ENCODE measurements around the gene RPL18A. TPM values are rescaled to one million over a fixed set of nuclear protein-coding genes. Genes with fewer than 3 reads are reported as not detected.
A peak's percentile ranks its signal among the peaks of the same experiment; 100 is the strongest.

Gene RPL18A
- total RNA-seq, 1 donor from 2014 or later = 1,909 TPM

DNA sequence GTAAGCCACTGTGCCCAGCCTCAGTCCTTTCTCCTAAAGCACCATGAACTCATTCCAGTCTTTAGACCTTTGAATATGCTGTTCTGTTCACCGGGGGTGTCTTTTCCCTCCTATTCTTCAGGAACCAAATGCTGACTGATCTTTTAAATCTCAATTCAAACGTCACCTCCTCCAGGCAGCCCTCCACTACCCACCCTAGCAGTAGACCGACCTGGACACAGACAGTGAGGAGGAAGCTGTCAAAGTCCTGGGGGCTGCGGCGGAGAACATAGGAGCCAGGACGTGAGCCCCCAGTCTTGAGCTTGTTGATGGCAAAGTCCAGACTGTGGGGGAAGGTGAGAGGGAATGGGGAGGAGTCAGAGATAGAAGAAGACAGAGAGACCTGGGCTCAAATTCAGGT, 19.7 kb upstream of the RPL18A start:
- H2AFZ ChIP-seq (ENCODE audit: low read depth, low read length) = no peak overlapping the region
- no peak overlapping the region for H3K4me3 Mint-ChIP-seq (ENCODE audit: unreplicated experiment)
- H3K79me2 ChIP-seq (ENCODE audit: insufficient read depth, low read length) = no peaks in the 10 kb centered on the region
- H3K27me3 Mint-ChIP-seq (ENCODE audit: low read depth, unreplicated experiment) = peaks cover 52% of the 10 kb centered on the region
- H3K4me1 Mint-ChIP-seq (ENCODE audit: low read depth, unreplicated experiment) = no peaks in the 10 kb centered on the region
- no peak for DNase-seq (ENCODE audit: low read depth)
- H3K27ac ChIP-seq (ENCODE audit: low read depth, low read length) = no peak overlapping the region
- peaks cover 2% of the 10 kb centered on the region for H3K9me3 Mint-ChIP-seq (ENCODE audit: unreplicated experiment)
- H3K9me3 ChIP-seq (ENCODE audit: insufficient read depth, low read depth, low read length) = no peaks in the 10 kb centered on the region
- peaks cover 3% of the 10 kb centered on the region for H3K36me3 Mint-ChIP-seq (ENCODE audit: low read depth, unreplicated experiment)
- H3K27ac Mint-ChIP-seq (ENCODE audit: unreplicated experiment) = no peak overlapping the region
- TF ChIP-seq, protein P1, sequence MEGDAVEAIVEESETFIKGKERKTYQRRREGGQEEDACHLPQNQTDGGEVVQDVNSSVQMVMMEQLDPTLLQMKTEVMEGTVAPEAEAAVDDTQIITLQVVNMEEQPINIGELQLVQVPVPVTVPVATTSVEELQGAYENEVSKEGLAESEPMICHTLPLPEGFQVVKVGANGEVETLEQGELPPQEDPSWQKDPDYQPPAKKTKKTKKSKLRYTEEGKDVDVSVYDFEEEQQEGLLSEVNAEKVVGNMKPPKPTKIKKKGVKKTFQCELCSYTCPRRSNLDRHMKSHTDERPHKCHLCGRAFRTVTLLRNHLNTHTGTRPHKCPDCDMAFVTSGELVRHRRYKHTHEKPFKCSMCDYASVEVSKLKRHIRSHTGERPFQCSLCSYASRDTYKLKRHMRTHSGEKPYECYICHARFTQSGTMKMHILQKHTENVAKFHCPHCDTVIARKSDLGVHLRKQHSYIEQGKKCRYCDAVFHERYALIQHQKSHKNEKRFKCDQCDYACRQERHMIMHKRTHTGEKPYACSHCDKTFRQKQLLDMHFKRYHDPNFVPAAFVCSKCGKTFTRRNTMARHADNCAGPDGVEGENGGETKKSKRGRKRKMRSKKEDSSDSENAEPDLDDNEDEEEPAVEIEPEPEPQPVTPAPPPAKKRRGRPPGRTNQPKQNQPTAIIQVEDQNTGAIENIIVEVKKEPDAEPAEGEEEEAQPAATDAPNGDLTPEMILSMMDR (IDR thresholded peaks at IDR 0.05; ENCODE audit: insufficient read depth, low read depth, low read length) = no peak
- TF ChIP-seq EZH2 (IDR thresholded peaks at IDR 0.05; ENCODE audit: insufficient read depth, low read length) = no peak
- H3K36me3 ChIP-seq (ENCODE audit: insufficient read depth, low read length) = no peaks in the 10 kb centered on the region
- no peaks in the 10 kb centered on the region for H4K20me1 ChIP-seq (ENCODE audit: insufficient read depth, low read length)
- H3K4me2 ChIP-seq (ENCODE audit: low read length) = no peak overlapping the region
- no peak for FAIRE-seq
- no peaks in the 10 kb centered on the region for H3K27me3 ChIP-seq (ENCODE audit: insufficient read depth, low read length)
- no peak overlapping the region for H3K9ac ChIP-seq (ENCODE audit: low read length)
- H3K4me1 ChIP-seq (ENCODE audit: insufficient read depth, low read length) = no peaks in the 10 kb centered on the region
- H3K4me3 ChIP-seq (ENCODE audit: insufficient read depth, low read depth, low read length) = no peak overlapping the region

DNA sequence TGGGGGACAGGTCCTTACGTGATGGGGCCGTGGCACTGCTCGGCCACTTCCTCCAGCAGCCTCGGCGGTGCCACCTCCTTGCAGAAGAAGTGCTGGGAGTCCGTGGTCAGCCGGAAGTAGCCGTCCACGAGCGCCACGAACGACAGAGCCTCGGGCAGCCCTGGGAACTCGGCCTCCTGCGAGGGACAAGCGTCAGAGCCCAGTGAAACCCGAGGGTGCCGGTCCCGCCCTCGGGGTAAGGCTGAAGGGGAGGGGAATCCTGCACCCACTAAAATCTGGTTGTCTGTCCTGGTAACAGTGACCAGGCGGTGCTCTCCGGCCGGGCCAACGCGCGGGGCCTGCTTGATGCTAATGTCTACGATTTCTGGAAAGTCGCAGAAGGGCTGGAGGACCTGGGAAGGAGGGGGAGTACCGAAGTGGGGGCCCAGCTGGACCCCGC, 18.3 kb upstream of the RPL18A start:
- Histone ChIP-seq H3K36me3 (ENCODE audit: insufficient read depth, low read length) (no peaks in the 10 kb centered on the region), H3K27ac (ENCODE audit: low read depth, low read length) (no peak overlapping the region), H3K4me1 (ENCODE audit: insufficient read depth, low read length) (no peaks in the 10 kb centered on the region), H2AFZ (ENCODE audit: low read depth, low read length) (peak overlapping the region; percentile 42), H3K9me3 (ENCODE audit: insufficient read depth, low read depth, low read length) (no peaks in the 10 kb centered on the region), H3K27me3 (ENCODE audit: insufficient read depth, low read length) (no peaks in the 10 kb centered on the region), H4K20me1 (ENCODE audit: insufficient read depth, low read length) (no peaks in the 10 kb centered on the region), H3K4me3 (ENCODE audit: insufficient read depth, low read depth, low read length) (no peak overlapping the region), H3K79me2 (ENCODE audit: insufficient read depth, low read length) (no peaks in the 10 kb centered on the region), H3K9ac (ENCODE audit: low read length) (no peak overlapping the region), H3K4me2 (ENCODE audit: low read length) (peak overlapping the region; percentile 83)
- FAIRE-seq = no peak
- Mint-ChIP-seq H3K27ac (ENCODE audit: unreplicated experiment) (no peak overlapping the region), H3K4me3 (ENCODE audit: unreplicated experiment) (peak overlapping the region; percentile 76), H3K4me1 (ENCODE audit: low read depth, unreplicated experiment) (no peaks in the 10 kb centered on the region), H3K36me3 (ENCODE audit: low read depth, unreplicated experiment) (peaks cover 3% of the 10 kb centered on the region), H3K27me3 (ENCODE audit: low read depth, unreplicated experiment) (peaks cover 42% of the 10 kb centered on the region), H3K9me3 (ENCODE audit: unreplicated experiment) (peaks cover 2% of the 10 kb centered on the region)
- DNase-seq (ENCODE audit: low read depth) = no peak
- TF ChIP-seq, protein P1 (IDR thresholded peaks at IDR 0.05; ENCODE audit: insufficient read depth, low read depth, low read length) = no peak
- TF ChIP-seq EZH2 (IDR thresholded peaks at IDR 0.05; ENCODE audit: insufficient read depth, low read length) = no peak

DNA sequence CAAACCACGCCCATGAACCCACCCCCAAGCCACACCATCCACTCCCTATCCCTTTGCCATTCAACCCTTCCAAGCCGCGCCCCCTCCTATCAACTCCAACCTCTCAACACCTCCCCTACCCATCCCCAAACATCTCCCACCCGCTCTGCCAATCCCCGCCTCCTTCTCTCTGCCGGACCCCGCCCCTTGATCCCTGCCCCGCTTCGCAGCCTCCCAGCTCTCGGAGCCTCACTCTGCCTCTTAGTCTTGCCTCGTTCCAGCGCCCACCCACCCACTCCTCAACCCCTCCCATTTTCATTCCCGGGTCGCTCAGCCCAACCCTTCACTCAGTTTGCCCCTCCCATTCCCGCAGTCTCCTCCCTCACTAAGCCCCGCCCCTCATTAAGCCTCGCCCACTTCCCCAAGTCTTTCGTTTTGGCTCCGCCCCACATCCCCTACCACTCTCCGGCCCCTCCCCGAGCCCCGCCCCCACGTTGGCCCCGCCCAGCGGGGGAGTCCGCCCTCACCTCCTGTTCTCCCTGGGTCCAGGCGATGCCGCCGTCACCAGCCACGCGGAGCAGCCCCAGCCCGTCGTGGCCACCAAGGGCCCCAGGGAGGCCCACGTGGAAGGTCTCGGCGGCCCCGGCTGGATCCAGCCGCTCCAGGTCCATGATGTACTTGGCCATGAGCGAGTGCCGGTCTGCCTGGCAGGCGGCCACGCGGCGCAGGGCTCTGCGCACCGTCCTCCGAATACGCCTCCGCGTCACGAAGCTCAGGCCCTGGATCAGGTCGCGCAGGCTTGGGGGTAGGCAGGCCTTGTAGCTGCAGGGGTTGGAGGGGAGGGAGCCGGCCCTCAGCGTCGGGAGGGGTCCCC, 17.7 kb upstream of the RPL18A start:
- peak overlapping the region; percentile 73 for H3K4me3 Mint-ChIP-seq (ENCODE audit: unreplicated experiment)
- peak overlapping the region; percentile 29 for H3K4me3 ChIP-seq (ENCODE audit: insufficient read depth, low read depth, low read length)
- peak overlapping the region; percentile 83 for H3K4me2 ChIP-seq (ENCODE audit: low read length)
- no peaks in the 10 kb centered on the region for H3K36me3 ChIP-seq (ENCODE audit: insufficient read depth, low read length)
- TF ChIP-seq EZH2 (IDR thresholded peaks at IDR 0.05; ENCODE audit: insufficient read depth, low read length) = no peak
- TF ChIP-seq, protein P1 (IDR thresholded peaks at IDR 0.05; ENCODE audit: insufficient read depth, low read depth, low read length) = no peak
- no peak overlapping the region for H3K27ac Mint-ChIP-seq (ENCODE audit: unreplicated experiment)
- no peak overlapping the region for H3K27ac ChIP-seq (ENCODE audit: low read depth, low read length)
- H2AFZ ChIP-seq (ENCODE audit: low read depth, low read length) = peak overlapping the region; percentile 85
- H3K79me2 ChIP-seq (ENCODE audit: insufficient read depth, low read length) = no peaks in the 10 kb centered on the region
- H3K36me3 Mint-ChIP-seq (ENCODE audit: low read depth, unreplicated experiment) = peaks cover 3% of the 10 kb centered on the region
- H4K20me1 ChIP-seq (ENCODE audit: insufficient read depth, low read length) = no peaks in the 10 kb centered on the region
- no peaks in the 10 kb centered on the region for H3K4me1 ChIP-seq (ENCODE audit: insufficient read depth, low read length)
- H3K9ac ChIP-seq (ENCODE audit: low read length) = peak overlapping the region; percentile 40
- no peaks in the 10 kb centered on the region for H3K4me1 Mint-ChIP-seq (ENCODE audit: low read depth, unreplicated experiment)
- H3K9me3 ChIP-seq (ENCODE audit: insufficient read depth, low read depth, low read length) = no peaks in the 10 kb centered on the region
- H3K27me3 ChIP-seq (ENCODE audit: insufficient read depth, low read length) = no peaks in the 10 kb centered on the region
- peak; percentile 49 for DNase-seq (ENCODE audit: low read depth)
- H3K27me3 Mint-ChIP-seq (ENCODE audit: low read depth, unreplicated experiment) = peaks cover 38% of the 10 kb centered on the region
- FAIRE-seq = no peak
- peaks cover 2% of the 10 kb centered on the region for H3K9me3 Mint-ChIP-seq (ENCODE audit: unreplicated experiment)

Measured in astrocyte (in vitro differentiated cells and primary cell).